ENCODE measurements around the gene PKD1.

PKD1 gene

GRCh38 chr16:2170080-2170479 is 34.4 kb upstream of the PKD1 start:
- DNase-seq (ENCODE audit: low spot score): no peak

GRCh38 chr16:2167068-2167638 is 31.5 kb upstream of the PKD1 start:
- DNase-seq (ENCODE audit: low spot score): no peak

- no peak for DNase-seq (ENCODE audit: low spot score)
Observed at GRCh38 chr16:2166263-2167067, 30.8 kb upstream of the PKD1 start.

- DNase-seq (ENCODE audit: low spot score): no peak
Observed at GRCh38 chr16:2165861-2166260, 30.2 kb upstream of the PKD1 start.

GRCh38 chr16:2163211-2163881 is 27.6 kb upstream of the PKD1 start:
- DNase-seq (ENCODE audit: low spot score): no peak

GRCh38 chr16:2162676-2163118 is 27.0 kb upstream of the PKD1 start:
- DNase-seq (ENCODE audit: low spot score): no peak

- no peak for DNase-seq (ENCODE audit: low spot score)
Observed at GRCh38 chr16:2161911-2162310, 26.2 kb upstream of the PKD1 start.

GRCh38 chr16:2160915-2161551 is 25.3 kb upstream of the PKD1 start:
- DNase-seq (ENCODE audit: low spot score): peak; percentile 79

- peak; percentile 63 for DNase-seq (ENCODE audit: low spot score)
Observed at GRCh38 chr16:2159175-2159838, 23.6 kb upstream of the PKD1 start.

- no peak for DNase-seq (ENCODE audit: low spot score)
Observed at GRCh38 chr16:2158262-2158638, 22.6 kb upstream of the PKD1 start.

- no peak for DNase-seq (ENCODE audit: low spot score)
Observed at GRCh38 chr16:2157480-2158261, 22.0 kb upstream of the PKD1 start.

- DNase-seq (ENCODE audit: low spot score): no peak
Observed at GRCh38 chr16:2156849-2157224, 21.1 kb upstream of the PKD1 start.

- peak; percentile 45 for DNase-seq (ENCODE audit: low spot score)
Observed at GRCh38 chr16:2155977-2156848, 20.5 kb upstream of the PKD1 start.

- peak; percentile 99 for DNase-seq (ENCODE audit: low spot score)
Observed at GRCh38 chr16:2155091-2155950, 19.6 kb upstream of the PKD1 start, which contains the start of gene TRAF7. TRAF7 (plus strand) TSS chr16:2155782; CDS start chr16:2163921, 8,139 bp downstream.

- no peak for DNase-seq (ENCODE audit: low spot score)
Observed at GRCh38 chr16:2154533-2155090, 18.9 kb upstream of the PKD1 start.

GRCh38 chr16:2152695-2153506 is 17.2 kb upstream of the PKD1 start:
- DNase-seq (ENCODE audit: low spot score): no peak

- DNase-seq (ENCODE audit: low spot score): no peak
Observed at GRCh38 chr16:2151188-2152091, 15.7 kb upstream of the PKD1 start.

Measured in AG08395 (cell line).